H1 (cell line): Measurements from ENCODE around the gene LDHB. TPM values are rescaled to one million over a fixed set of nuclear protein-coding genes. Genes with fewer than 3 reads are reported as not detected.

ENCODE experiments used
- CBX5 ChIP-seq: fragments of 300-800, 300-1000 bp; sonication (generic); IDR thresholded peaks from 2 replicates; pipeline ENCODE4 v1.7.1; 2016; ENCODE audit warnings: antibody characterized with exemption, low read length, low read depth
- E2F6 ChIP-seq: IDR thresholded peaks from 2 replicates; pipeline ENCODE4 v1.6.1; 2012; ENCODE audit warnings: inconsistent platforms
- EGR1 ChIP-seq: IDR thresholded peaks from 2 replicates; pipeline ENCODE4 v1.6.1; 2011; ENCODE audit warnings: low read depth, low read length, borderline replicate concordance
- GTF2F1 ChIP-seq: IDR thresholded peaks from 2 replicates; pipeline ENCODE4 v1.6.1; 2012; ENCODE audit warnings: low read depth, low read length, improper control_type of control experiment, borderline replicate concordance
- KDM4A ChIP-seq: IDR thresholded peaks from one replicate; pipeline ENCODE4 v1.7.1; 2012; ENCODE audit warnings: low read depth, mild to moderate bottlenecking, moderate library complexity, low read length, inconsistent platforms; ENCODE audit not compliant: severe bottlenecking
- NANOG ChIP-seq: IDR thresholded peaks from 2 replicates; pipeline ENCODE4 v1.6.1; 2011; ENCODE audit warnings: low read length, low read depth, mild to moderate bottlenecking, inconsistent platforms; ENCODE audit not compliant: insufficient read depth, poor library complexity, severe bottlenecking
- SRF ChIP-seq: IDR thresholded peaks from 2 replicates; pipeline ENCODE4 v1.6.1; 2011; ENCODE audit warnings: mild to moderate bottlenecking, low read depth, low read length, moderate library complexity
- TAF7 ChIP-seq: optimal IDR thresholded peaks from 2 replicates; pipeline ENCODE3; 2011; ENCODE audit warnings: low read depth, mild to moderate bottlenecking, inconsistent platforms, low read length, moderate library complexity, borderline replicate concordance
- polyA plus RNA-seq, 7 experiments: library from polyadenylated mRNA; depleted of rRNA in 3 of 7; stranded (reverse) in 5 of 7; unstranded in 2 of 7; fragments of >200 nt in 5 of 7; fragments of 200-250 nt in 2 of 7; gene quantifications; 1 replicate in 5 of 7; 2 replicates in 1 of 7; 4 replicates in 1 of 7; pipeline versions ENCODE4 v1.2.1 to v1.2.3, GENCODE V29; 2011 to 2013; ENCODE audit warnings: missing spikeins in 2 of 7, mixed read lengths in 2 of 7
- total RNA-seq: library from RNA; stranded (reverse); fragmentation: NEBNext Ultra II Directional; extraction: Animal tissue kit (Norgen Biotek cat#: 25700); gene quantifications from 2 replicates; pipeline ENCODE4 v1.2.1, GENCODE V29; 2021

Gene LDHB
- total and polyA plus RNA-seq, 2 of the 8 experiments (the other 6 are each of a cell fraction or from before 2014, with no cell fraction given) = 1,177 to 1,781 TPM

GRCh38 chr12:21606175-21606574 lies 51.5 kb downstream of the LDHB start (continued):
- TF ChIP-seq NANOG = no peak
- no peak for TF ChIP-seq KDM4A
- no peak for TF ChIP-seq SRF
- TF ChIP-seq CBX5 = no peak
- TF ChIP-seq GTF2F1 = no peak
- TF ChIP-seq TAF7 = no peak
- TF ChIP-seq E2F6 = no peak
- TF ChIP-seq EGR1 = no peak
